Measurements from ENCODE around the gene CACNA2D2.

The CACNA2D2 gene

DNA sequence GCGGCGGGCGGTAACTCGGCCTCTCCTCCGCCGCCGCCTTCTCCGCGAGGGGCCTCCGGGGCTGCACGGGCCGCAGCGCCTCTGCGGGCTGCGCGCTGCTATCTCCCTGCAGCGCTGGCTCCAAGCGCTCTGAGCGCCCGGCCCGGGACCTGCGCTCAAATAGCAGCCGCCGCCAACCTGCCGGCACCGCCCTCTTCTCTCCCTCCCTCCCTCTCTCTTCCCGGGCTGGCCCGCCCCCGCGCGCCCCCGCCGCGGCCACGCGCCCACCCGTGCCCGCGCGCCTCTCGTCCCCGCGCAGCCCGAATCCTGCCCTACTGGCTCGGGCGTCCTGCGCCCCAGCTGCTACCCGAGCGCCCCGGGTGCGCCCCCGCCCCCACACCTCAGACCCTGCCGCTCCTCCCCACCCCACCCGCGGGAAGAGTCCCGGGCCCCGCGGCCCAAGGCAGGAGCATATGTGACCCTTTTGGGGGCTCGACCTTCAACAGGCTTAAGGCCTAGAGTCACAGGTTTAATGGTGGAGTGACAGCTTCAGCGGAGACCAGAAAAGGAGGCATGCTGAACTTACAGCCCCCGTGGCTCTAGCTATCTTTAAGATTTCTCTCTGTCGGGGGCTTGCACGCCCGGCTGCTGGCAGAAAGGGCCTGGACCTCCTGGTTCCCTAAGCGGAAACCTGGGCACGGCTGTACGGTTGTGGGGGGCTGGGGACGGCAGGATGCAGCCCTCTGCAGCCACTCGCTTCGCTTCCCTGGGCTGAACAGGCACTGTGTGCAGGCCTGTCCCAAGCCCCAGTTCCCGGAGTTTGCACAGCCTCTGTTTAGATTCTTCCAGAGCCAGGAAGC lies at the start of gene CACNA2D2:
CACNA2D2 (minus strand) TSS at position 131 of the 839 bp plus-strand sequence. CDS start 211 bp downstream, outside the sequence.
- peak; percentile 79 for DNase-seq

DNA sequence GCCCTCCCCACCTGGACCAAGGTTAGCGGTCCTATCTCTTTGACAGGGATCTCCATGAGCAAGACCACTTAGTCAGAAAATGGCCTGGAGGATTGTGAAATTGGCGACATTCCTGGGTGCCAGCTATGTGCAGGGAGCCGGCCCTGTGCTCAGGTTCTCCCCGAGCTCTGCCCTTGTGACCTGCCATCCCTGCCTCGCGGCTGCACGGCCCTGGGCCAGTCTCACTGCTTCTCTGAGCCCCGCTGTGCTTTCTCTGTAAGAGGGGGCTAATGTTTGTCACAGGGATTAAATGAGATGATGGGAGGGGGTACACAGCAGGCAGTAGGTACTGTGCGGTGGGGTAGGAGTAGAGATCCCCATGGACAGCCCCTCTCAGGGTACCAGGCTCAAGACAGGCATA lies 49.2 kb upstream of the CACNA2D2 start:
- no peak for DNase-seq

DNA sequence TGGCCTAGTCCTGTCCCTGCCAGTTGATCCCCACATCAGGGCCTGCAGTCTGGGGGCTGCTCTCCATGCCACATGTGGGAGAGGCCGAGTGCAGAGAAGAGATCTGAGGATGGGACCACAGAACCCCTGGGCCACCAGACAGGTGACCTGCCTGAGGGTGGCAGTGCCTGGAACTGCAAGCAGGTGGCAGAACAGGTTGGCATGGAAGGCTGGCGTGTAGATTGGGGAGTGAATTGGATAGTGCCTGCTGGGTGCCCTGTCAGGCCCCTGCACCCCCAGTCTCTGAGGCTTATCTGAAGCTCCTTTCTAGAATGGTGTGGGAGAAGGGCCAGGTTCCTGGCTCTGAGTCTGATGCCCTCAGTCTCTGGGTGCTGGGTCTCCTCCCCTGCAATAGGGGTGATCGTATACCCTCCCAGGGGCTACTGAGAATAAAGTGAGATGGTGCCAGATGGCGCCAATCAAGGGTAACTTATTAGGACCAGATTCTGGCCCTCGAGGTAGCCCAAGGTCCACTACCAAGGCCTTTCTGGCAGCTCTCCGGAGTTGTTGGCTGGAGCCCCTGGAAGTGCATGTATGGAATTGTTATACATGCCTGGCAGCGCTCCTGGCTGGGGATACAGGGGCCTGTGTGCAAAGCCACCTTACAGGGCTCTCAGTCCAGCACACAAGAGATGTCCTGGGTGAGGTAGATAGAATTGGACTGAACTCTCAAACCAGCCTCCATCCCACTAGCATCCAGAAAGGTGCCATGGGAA lies 48.4 kb upstream of the CACNA2D2 start:
- no peak for DNase-seq

DNA sequence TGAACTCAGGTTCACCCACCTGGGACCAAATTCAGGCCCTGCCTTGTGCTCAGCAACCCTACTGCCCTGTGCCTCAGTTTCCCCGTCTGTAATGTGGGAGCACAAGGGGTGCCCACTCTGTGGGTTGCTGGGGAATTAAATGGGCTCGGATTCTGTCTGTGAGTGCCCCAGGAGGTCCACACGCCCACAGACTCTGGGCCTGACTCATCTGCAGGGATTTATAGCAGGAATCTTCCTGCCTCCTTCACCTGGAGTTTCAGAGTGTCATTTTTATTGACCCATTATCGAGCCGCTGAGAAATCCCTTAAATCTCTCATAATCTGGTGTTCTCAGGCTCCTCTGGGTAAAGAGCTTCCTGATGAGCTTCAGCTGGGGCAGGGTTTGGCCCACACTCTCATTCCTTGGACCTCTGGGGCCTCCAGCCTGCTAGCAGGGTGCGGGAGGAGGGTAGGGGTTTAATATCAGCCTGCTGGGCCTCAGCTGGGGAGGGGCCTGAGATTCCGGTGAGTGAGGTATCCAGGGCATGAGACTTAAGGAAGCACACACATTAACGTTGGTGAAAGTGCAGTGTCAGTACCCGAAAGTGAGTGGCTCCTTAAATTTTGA lies 47.7 kb upstream of the CACNA2D2 start:
- no peak for DNase-seq

DNA sequence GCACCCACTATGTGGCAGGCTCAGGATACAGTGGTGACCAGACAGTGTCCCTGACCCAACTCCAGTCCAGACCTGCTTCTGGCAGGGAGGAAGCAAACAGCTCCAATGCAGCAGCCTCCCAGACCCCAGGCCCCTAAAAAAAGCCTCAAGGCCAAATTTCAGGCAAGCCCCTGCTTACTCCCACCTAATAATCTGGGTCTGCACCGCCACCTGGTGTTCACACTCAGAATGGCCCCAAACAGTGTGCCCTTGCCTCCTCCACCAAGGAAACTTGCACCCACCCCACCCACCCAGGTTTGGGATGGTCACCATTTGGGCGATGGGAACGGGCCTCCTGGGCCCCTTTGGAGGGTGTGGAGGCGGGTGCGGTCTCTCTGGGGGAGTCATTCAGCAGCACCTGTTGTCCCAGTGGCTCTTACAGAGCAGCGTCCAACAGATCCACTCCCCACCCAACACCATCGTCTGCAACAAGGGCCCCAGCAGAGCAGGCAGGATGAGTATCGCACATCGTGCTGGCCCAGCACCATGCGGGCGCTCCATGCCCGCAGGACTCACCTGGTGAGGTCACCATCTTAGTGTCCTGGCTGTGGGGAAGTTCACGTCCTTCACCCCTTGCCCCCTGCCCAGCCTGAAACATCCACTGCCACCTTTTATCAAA lies 46.8 kb upstream of the CACNA2D2 start:
- DNase-seq: peak; percentile 71

DNA sequence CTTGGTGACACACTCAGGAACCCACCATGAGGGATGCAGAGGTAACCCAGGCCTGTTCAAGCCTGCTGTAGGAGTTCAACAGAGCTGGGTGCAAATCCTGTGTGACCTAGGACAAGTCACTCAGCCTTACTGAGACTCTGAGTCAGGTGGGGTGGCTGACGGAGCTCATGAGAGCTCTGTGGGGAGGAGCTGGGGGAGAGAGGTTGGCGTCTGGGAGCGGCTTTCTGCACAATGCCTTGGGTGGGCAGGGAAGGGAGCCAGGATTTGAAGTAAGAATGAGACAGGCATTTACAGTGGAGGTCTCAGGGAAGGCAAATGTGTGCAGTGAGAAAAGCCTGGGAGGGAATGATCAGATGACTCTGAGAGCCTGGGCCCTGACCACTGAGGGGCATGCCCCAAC lies 45.8 kb upstream of the CACNA2D2 start:
- DNase-seq: no peak

DNA sequence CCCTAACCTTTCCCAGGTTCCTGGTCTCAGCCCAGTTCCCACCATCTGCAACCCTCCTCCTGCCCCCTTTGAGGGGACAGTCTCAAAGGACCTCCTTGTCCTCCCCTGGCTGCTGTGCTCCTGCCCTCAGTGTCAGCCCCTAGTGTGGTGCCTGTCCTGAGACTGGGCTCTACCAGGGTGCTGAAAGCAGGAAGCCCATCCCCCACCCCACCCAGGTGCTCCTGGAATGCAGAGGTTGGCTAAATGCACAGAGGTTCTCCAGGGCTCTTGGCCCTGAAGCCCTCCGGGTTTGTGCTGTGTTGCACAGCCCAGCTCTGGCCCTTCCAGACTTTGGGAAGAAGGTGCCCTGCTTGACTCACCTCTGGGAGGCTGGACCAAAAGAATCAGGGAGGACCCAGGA lies 42.3 kb upstream of the CACNA2D2 start:
- DNase-seq: no peak

DNA sequence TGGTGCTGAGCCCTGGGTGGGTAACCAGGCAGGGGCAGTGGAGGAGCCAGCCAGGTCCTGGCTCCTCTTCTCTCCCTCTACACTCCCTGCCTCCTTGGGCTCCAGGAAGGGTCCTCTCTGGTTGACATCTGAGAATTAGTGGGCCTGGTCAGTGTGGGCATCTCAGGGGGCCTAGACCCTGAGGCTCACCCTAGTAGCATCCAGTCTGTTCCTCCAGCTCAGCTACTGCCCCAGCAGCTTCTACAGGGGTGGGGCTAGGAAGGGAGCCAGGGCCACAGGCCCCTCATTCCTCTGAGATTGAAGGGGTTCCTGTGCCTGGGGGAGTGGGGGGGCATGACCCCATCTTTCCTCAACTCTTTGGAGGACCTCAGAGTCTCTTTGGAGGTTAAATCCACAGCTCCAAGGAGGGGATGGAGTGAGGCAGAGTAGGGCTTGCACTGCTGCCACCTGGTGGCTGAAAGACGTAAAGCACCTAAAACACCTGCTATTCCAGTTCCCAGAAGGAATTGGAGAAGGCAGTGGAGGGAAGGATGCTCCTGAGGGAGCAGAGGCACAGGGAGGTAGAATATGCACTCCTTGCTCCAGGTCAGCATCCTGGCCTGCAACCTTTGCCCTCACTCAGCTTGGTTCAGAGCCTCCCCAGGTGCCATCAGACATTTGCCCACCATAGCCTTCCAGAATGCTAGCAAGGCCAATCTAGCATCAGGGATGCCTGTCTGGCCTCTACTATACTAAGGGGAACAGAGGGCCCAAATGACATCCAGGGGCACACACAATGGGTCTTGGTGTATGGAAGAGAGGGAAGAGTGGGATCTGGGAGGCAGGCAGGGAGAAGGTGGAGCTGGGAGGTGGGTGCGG lies 39.0 kb upstream of the CACNA2D2 start:
- peak; percentile 81 for DNase-seq

DNA sequence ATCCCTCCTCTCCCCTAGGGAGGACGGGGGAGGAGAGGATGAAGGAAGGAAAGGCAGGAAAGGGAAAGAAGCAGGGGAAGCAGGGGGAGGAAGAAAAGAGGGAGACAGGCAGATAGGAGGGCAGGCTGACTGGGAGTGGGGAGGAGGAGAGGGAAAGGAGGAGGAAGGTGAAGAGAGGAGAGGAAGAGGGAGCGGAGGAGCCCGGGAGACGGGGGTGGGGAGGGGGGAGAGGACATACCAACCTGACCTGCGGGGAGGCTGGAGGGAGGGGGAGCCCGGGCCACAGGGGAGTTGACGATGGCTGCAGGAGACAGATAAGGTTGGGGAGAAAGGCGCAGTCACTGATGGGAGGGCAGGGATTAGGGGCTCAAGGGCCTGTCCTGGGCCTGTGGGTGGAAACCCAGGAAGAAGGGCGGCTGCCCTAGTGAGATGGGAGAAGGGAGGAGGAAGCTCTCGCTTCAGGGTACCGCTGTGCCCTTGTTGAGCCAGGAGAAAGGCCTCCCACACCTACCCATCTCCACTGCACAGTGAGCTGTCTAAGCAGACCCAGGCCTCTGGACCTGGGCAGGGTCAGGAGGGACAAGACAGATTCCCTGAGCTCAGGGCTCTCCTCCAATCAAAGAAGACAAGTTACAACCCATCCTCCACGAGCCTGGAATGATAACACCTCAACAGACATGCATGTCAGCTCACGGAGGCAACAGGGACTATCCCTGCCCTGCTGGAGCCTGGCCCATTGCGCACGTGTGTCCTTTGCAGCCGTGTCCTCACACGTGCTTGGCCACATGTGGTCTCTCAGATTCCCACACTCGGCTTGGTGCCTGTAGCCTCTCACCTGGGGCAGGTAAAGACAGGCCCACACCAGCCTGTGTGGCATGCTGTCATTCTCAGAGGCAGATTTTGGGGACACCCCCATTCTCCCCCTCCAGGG lies 36.2 kb upstream of the CACNA2D2 start:
- DNase-seq: no peak

DNA sequence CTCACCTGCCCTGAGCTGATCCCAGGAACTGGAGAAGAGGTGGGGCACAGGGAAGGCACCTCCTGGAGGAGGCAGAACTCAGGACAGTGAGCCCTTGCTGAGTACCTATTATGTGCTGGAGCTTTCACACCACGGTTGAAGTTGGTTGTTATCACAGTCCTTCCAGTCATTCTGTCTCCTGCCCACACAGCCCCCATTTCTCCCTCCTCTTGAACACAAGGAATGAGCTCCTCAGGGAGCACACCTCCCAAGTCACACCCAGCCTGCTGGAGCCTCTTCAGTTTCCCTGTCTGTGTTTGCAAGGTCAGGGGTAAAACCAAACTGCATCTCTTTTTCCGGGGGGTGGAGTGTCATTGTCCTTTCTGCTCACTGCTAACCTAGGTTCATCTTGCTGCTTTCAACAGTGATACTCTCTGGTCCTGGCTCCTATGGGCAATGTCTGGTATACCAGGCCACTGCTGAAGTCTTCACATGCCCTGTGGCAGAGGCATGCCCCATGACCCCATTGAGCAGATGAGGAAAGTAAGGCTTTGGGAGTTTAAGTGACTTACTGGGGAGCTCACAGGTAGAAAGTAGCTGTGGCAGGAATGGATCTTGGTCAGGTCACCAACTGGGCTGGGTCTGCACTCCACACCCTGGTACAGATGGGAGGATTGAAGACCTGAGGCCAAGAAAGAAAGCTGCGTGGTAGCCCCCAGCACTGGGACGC lies 34.1 kb upstream of the CACNA2D2 start:
- no peak for DNase-seq

DNA sequence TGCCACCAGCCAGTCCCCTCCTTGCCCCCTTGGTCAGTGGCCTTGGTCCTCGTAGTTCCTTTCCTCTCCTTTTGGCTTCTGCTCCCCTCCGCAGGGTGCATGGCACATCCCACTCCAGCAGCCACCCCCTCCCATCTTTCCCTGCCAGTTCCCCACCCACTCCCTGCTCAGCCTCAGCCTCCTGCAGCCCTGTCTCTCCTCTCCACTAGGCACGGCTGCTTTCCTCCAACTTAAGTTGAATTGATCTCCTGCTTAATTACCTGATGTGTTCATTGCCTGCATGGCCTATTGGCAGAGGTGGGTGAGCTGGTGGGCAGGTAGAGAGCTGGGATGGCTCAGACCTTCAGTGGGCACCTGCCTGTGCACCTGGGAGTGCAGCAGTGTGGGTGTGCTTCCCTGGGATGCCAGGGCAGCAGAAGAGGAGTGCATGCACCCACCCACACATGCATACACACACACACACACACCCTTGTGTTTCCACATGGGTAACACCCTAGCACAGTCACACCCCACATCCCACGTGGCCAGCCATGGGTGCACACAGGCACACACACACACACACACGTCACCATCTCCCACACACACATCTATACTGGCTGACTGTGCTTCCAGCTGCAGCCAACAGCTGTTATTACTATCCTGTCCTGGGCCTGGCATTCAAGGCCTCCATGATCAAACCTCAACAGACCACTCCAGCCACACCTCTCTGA lies 33.2 kb upstream of the CACNA2D2 start:
- no peak for DNase-seq

DNA sequence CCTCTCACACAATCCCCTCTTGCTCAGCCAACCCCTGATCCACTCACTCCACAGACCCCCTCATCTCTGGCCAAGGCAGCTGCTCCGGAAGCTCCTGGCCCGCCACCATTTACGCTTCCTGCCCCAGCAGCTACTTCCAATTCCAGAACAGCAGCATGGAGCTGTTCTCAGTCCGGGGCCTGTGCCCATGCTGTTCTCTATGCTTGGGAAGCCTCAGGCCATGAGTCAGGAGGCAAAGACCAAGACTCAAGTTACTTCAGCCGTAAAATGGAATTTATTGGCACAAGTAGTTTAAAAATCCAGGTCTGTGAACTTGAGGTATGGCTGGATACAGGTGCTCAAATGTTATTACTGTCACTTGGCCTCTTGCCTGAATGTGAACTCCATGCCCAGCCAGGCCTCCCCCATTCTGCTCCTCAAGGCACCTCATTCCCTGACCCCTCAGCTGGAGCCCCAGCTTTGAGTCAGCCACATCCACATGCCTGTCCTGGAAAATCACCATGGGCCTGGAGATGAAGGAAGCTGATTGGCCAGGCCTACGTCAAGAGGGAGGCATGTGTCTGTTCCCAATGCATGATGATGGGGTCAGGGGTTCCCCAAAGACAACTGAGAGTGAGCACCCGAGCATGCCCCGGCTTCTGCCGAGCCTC lies 31.4 kb upstream of the CACNA2D2 start:
- DNase-seq: no peak

DNA sequence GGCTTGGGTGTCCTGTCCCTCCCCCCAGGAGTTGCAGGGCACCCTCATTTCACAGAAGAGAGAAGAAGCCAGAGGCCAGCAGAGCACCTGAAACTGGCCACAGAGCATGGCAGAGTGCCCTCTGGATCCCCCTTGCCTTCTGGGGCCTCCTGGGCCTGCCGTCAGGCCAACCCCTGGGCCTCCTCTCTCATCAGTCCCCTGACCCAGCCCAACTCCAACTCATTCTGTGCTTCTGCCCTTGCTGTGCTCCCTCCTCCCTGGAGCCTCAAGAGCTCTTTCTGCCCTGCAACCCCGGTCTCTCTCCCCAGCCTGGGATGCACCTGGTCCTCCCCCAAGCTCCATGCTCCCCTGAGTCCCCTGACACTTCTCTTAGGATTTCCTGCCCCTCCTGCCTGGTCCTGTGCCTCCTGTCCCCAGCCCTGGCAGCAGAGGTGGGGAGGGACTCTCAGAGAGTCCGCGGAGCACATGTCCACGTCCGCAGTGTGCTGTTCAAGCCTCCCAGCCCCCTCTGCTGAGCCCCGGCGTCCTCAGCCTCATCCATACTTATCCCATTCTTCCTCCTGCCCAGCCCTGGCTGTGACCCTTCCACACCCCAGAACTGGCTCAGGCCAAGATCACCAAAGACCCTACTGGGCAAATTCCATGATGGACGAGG lies 30.5 kb upstream of the CACNA2D2 start:
- no peak for DNase-seq

DNA sequence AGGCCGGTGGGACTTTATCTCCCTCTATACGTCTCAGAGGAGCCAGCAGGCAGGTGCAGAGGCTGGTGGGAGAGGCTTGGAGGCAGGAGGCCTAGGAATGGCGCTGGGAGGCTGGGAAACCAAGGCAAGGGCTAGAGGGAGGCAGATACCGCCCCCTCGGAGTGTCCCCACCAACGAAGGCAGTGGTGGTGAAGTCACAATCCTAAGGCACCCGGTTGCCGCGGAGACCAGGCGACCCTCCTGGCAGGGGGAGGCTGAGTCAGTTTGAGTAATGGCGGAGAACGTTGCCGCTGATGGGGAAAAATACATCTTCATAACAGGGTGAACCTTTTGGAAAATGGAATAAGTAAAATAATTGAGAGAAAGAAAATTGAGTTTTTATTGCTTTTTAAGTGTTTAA lies 29.9 kb upstream of the CACNA2D2 start:
- DNase-seq: no peak

DNA sequence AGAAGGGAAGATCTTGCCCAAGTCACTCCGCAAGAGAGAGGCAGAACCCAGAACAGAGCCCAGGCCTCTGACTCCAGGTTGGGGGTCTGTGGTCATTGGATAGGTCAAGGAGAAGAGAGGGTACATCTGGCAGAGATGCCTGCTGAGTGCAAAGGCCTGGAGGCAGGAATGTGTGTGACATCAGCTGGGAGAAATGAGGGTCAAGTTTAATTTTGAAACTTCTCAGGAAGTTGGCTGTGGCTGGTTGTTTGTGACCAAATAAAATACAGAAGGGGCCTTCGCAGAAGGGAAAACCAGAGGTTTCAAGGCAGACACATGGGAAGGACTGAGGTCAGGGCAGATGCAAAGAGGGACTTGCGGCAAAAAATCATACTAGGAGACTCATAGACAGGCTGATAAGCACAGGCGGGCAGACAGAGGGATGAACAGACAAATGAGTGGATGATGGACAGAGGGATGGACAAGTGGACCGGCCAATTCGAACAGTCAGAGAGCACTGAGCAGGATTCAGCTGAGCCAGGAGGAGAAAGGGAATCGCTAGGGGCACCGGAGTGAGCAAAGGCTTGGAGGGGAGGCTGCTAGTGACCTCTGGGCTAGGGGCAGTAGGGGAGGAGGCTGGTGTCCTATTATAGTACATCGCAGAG lies 28.8 kb upstream of the CACNA2D2 start:
- DNase-seq: no peak

DNA sequence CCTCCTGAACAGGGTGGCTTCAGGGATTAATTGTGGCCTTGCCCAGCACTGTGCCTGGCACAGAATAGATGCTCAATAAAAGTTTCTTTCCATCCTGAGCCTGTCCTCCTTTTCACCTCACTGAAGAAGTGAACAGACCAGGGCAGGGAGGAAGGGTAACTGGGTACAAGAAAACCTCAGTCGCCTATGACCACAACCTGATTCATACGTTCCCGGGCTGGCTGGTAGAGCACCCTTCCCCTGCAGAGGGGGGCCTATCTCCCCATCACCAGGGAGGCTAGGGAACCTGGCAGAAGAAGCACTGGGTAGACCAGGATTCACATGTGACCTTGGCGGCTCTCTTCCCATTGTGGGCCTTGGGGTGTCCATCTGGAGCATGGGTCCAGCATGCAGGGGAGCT lies 27.8 kb upstream of the CACNA2D2 start:
- DNase-seq: no peak

DNA sequence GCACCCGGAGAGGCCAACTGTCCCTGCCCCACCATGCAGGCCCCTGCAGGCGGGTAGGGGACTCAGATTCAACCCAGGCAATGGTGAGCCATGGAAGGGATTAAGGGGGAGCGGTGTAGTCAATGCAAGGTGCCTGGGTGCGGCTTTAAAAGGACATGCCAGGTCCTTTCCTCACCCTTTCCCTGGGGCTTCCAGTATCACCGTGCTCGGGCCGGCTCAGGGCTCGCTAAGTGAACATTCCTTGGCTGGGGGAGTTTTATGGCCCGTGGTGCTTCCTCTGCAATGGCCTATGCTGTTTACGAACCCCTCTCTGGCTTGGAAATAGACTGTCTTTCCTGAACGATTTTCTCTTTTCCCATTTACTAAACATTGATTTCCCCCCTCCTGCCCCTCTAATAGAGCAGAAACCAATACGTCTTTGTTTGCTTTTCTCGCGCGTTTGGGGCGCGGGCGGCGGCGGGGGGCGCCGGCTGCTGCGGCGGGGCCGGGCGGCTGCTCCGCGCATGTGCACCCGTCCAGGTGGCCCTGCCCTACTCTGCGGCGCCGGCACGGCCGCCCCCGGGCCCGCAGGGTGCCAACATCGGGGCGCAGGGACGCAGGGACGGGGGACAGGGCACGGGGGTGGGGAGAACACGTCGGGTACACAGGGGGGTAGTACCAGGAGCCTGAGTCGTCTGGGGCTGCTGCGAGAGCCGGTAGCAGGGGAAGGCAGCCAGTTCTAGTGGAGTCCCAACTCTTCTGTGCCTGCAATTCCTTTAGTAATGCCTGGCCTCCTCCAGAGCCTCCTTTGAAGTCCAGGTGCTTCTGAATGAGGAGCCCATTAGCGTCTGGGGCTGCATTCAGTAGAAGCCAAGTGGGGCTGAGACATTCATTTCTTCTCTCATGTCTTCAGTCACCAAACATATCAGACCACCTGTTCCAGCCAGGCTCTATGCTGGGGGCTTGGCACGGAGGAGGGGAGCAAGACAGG lies 26.9 kb upstream of the CACNA2D2 start:
- no peak for DNase-seq

Data from femur (tissue), 1 donor.